DMS114 treated with DMSO at 0.1 percent for 48 hours (cell line): ENCODE measurements around the gene ZMYND8.
A peak's percentile ranks its signal among the peaks of the same experiment; 100 is the strongest.

Experiments
- DNase-seq: peaks from one replicate; lab custom pipeline; 2025; ENCODE audit not compliant: unreplicated experiment; lab: John Stamatoyannopoulos, UW

Gene ZMYND8

DNA sequence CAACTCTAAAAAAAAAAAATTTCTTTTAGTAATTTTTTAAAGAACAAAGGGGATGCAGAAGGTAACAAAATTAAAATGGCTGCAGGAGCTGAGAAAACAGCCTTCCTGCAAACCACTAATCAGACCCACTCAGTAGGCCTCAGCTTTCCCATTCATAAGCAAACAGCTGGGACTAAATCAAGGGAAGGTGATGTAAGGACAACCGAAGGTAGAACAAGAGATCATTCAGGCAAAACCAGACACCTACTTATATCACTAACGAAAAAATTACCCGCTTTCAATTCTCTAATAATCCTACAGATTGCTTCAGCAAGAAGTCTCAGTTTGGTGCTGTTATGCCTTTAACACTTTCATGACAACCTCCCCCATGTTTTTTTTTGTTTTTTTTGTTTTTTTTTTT, 124.0 kb downstream of the ZMYND8 start:
- no peak for DNase-seq

DNA sequence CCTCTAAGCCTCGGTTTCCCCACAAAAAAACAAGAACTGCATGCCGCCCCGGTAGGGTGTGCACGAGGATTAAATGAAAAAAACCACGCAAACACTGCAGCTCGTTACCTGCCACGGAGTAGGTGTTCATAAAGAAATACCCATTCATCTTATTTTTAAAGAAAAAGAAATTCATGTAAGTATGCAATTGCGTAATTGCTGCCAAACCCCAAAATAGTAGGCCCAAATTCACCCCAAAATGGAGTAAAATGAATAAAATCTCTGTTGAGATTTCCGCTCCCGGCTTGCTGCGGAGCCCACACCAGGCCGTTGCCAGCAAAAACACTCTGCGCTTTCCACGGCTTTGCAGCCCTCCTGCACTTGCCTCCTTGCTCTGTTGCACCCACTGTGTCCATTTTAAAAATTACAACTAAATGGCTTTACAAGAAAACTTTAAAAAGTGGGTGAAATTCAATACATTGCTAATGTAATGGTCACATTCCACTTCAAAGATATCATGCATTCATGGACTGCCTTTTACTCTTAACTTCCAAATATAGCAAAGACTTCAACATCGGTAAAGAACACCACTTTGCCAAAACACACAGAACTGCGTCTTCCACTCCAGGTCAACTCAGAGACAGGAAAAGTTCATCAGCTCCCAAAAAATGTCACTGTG, 125.0 kb downstream of the ZMYND8 start:
- no peak for DNase-seq

DNA sequence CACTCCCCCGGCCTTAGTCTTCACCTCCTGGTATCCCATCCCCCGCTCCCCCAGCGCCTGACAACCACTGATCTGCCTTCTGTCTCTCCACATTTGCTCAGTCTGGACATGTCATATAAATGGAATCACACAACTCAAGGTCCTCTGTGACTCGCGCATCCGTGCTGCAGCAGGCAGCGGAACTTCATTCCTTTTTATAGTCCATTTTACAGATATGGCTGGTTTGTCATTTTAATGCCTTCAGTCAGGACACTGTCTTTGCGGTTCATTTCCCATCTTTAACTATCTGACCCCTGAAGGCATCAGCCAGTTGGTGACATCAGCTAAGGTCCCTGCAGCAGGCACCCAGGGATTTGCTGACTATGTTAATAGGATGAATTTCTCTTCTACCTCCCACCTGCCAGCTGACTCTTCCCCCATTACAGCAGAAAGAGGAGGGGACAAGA, 125.7 kb downstream of the ZMYND8 start:
- no peak for DNase-seq

DNA sequence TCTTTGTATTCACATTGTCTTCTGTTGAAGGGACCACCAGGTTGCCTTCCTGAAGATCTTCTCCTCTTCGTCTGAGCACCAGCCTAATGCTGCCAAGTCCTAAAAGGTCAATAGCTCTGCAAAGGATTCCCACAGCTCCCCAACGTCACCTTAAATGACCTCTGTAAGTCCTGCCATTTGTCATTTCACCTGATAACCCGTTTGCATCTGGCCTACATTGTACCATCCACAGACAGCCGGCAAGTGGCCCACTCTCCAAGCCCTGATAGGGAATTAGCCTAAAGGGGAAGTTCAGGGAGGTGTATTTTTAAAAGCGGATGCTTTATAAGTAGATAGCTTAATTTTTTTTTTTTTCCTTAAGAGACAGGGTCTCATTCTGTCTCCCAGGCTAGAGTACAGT, 127.8 kb downstream of the ZMYND8 start:
- DNase-seq: no peak

DNA sequence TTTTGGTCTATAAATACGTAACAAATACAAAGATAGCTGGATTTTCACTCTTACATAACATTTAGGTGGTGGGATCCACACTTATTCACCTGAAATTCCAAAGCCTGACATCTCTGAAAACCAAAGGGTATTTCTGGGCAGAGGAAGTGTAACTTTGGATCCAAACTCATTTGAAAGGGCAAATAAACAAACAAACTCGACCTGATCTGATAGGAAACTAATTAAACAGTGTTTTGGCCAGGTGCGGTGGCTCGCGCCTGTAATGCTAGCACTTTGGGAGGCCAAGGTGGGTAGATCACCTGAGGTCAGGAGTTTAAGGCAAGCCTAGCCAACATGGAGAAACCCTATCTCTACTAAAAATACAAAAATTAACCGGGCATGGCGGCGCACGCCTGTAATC, 128.9 kb downstream of the ZMYND8 start:
- no peak for DNase-seq

DNA sequence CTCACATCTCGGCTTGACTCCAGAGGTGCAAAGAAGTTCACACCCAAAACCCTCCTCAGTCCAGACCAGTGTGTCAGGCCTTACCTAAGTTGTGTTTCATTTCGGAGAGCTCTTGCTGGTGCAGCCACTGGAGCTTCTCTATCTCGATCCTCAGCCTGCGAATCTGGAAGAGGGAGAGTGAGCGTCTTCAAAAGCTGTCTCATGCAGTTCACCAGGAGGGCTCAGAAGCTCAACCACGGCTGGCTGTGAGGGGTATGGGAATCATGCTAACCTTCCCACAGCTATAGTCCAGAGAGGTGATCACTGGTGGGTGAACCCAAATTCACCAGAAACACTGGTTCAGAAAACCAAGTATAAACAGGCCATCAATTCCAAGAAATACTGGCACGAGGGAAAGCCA, 129.4 kb downstream of the ZMYND8 start:
- no peak for DNase-seq

DNA sequence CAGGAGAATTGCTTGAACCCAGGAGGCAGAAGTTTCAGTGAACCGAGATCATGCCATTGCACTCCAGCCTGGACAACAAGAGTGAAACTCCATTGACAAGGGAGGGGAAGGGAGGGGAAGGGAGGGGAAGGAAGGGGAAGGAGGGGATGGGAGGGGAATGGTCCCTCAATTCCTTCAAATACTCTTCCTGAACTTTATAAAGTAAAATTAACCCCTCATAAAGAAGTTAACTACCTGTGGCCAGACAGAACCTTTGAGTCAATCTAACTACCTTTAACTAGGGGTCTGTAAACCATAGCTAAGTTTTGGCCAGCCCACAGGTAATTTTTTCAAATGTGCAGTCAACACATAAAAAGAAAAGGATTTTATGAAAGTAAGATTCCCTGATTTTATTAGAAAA, 131.0 kb downstream of the ZMYND8 start:
- DNase-seq: no peak

DNA sequence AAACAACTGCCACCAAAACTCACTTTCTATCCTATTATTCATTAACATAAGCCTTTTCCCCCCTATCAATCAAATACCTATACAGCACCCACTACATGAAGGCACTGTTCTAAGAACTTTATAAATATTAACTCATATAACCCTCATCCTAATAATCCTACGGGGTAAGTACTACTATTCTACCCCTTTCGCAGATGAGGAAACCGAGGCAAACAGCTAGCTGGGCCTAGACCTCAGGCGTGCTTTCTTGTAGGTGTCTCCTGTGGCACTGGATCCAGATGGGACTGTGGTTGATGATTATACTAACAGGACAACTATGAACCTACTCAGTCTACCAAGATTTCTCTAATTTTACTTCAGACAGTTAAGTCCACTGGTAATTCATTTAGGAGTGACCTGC, 131.6 kb downstream of the ZMYND8 start:
- DNase-seq: no peak

DNA sequence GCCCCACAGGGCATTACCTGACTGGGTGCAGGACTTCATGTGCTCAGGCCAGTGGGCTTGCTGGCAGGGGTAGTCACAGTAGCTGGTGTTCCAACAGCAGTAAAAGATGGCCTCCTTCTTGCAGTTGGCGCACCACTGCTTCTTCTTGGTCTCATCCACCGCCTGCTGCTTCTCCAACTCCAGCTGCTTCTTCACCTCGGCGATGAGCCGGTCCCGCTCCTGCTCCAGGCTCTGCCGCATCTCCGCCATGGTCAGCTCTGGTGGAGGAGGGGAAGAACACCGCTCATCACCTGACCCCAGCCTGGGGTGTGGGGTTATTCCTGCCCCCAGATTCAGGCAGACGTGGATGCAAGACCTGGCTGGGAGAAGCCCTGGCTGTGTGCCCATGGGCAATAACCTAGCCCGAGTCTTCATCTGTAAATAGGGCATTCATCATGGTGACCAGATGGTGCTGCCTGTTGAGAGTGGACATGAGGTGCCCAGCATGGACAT, 132.2 kb downstream of the ZMYND8 start:
- DNase-seq: no peak

DNA sequence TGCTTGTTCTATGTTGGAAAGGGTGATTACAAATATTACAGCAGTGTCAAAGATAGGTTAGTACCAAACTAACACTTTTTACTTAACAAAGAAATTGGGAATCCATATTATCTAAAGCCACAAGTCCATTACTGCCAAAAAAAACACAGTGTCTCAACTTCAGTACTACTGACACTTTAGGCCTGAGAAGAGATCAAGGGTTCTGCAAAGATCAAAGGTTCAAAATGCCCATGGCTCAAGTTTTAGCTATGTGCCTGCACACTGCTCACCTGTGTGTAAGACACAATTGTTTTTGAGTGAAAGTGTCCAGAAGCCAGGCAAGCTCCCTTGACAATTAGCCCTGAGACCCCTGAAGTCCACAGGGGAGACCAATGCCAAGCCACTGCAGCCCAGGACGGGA, 132.6 kb downstream of the ZMYND8 start:
- DNase-seq: no peak

DNA sequence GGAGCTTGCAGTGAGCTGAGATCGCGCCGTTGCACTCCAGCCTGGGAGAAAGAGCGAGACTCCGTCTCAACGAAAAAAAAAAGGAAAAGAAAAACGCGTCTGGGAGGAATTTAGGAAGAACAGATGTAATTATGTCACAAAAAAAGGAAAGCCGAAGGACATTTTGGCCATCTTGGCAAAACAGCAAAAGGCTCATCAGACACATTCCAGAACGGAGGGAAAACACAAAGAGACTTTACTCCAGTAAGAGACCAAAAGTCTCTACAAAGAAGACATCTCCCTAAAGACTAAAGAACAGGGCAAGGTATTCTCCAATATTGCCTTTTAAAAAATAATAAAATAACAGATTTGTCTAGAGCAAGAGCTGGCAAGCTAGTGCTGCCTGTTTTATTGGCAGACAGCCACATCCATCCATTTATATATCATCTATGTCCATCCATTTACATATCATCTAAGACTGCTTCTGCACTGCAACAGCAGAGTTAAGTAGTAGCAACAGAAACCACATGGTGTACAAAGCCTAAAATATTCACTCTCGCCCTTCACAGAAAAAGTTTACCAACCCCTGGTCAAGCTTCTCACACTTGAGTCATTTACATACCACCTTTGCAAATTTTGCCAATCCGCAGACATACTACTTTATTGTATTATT, 133.9 kb downstream of the ZMYND8 start:
- DNase-seq: no peak

DNA sequence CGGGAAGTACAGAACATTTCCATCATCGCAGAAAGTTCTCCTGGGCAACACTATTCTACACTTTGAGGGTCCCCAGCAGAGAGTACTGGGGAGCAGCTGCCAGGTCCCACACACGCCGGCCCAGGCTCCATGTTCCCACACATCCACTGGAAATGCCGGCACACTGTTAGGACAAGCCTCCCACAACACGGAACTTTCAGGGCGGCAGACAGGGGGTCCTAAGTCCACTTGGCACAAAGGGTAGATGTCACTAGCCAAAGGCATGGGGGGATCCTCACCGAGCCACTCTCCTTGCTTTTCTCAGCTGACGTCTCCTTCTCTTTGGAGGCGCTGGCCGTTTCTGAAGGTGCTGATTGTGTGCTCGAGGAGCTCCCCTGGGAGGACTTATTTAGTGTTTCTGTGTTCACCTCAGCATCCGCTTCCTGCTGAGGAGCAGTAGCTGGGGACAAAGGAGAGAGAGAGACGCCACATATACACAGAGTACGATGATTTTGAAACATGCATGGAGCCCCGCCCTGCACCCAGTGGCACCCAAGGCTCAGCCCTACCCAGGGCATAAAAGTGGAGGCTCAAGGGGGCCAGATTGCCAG, 135.4 kb downstream of the ZMYND8 start:
- no peak for DNase-seq

DNA sequence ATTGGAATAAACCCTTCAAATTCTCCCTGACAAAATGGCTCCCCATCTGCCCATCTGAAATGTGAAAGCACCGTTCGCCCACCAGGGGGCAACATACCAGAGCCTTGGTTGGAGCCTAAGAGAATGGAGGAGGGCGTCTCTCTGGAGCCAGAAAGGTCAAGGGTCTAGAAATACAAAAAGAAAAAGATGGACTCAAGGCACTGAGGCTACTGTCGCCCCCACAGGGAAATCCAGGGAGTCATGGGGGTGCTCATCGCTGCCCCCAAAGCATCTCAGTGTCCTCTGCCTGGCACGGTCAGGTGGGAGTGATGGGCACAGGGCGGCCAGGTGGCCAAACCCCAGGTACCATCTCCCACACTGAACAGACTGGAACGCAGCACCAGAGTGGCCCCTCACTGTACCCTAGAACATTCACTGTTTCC, 136.3 kb downstream of the ZMYND8 start:
- DNase-seq: peak; percentile 19

DNA sequence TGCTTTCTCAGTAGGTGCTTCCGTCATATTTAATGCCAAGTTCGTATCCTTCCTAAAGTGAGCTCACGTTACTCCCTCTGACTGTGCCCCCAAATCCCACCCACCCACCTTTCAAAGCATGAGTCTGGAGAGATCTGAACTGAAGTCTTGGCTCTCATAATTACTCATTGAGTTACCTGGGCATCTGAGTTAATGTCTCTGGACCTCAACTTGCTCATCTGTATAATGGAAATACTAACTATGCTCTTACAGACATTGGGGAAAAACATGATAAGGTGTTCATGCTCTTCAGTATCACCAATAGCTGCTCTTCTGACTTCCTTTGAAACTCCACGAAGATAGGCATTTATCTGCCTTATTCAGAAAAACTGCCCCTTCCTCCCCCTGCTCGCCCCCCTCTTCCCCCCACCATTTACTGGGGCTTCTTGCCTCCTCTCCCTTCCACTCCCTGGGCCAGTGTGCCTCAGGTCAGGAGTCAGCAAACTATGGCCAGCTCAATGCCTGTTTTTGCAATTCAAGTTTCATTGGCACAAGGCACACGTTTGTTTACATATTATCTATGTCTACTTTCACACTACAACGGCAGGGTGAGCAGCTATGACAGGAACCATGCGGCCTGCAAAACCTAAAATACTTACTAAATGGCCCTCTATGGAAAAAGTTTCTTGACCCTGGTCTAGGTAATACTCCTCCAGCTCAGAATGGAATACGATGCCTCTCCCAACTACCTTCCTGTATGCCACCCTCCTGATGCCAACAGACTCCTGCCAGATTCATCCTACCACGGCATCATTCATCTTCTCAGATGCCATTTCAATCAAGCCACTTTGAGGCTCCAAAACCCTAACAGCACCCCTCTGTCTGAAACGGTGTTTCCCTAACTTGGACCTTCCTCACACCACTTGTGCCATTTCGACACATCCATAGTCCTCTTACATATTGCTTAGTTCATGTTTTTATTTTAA, 138.7 kb downstream of the ZMYND8 start:
- DNase-seq: no peak

DNA sequence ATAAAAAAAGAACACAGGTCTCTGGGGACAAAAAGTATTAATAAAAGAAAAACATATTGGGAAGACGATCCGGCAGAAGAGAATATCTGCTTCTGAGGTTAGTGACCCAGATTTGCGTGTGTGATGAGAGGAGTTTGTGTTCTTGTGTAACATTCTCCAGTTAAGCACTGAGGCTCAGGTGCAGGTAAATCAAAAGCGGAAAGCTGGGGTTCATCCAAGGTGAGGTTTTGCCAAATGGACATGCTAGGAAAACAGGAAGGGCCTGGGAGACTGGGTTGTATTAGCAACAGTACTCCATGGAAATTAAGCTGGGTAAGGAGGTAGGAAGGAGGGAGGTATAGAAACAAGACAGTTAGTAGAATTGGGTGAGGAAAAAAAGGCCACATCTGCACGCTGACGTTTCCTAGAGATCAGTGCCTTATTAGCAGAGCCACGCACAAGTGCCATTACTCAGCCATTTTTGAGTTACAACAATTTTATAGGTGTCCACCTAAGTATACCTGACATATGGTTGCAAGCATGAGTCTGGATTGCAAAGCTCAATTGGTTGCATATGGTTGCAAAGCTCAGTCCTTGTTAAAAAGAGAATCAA, 139.6 kb downstream of the ZMYND8 start:
- DNase-seq: no peak

DNA sequence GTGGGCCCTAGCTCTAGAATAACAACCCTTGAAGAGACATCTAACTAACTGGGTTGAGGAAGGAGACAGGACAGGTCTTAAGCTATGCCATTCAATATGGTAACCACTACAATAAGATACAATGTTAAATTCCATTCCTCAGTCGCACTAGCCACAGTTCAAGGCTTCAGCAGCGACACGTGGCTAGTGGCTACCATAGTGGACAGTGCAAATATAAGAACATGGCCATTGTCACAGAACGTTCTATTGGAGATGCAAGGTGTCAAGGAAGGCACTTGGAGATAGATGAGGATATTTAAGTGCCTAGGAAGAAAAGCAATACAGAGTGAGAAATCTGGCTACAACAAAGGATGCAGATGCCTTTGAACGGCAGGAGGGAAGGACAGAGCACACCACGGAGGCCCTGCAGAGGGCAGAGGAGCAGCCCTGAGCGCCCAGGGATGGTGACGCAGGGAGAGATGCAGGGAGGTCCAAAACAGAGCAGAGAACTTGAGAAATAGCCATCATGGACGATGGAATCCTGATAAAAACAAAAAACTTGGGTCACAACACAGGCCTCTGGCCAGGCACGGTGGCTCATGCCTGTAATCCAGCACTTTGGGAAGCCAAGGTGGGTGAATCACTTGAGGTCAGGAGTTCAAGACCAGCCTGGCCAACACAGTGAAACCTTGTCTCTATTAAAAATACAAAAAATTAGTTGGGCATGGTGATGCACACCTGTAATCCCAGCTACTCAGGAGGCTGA, 140.7 kb downstream of the ZMYND8 start:
- no peak for DNase-seq

DNA sequence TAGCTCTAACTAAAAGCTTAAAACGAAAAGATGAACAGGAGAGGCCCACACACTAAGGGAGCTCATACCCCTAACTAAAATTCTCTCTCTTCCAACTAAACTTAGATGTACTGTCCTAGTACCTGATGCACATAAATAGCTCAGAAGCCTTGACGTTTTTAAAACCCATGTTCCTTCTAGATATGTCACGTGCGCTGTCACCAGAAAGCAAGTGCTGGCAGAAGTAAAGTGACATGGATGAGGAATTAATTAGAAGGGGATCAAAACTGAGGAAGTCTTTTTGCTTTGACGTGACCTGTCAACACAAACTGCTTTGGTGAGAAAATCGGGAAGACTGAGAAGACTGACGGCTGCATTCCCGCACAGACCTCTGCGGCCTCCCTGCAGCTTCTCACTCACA, 142.5 kb downstream of the ZMYND8 start:
- DNase-seq: no peak

DNA sequence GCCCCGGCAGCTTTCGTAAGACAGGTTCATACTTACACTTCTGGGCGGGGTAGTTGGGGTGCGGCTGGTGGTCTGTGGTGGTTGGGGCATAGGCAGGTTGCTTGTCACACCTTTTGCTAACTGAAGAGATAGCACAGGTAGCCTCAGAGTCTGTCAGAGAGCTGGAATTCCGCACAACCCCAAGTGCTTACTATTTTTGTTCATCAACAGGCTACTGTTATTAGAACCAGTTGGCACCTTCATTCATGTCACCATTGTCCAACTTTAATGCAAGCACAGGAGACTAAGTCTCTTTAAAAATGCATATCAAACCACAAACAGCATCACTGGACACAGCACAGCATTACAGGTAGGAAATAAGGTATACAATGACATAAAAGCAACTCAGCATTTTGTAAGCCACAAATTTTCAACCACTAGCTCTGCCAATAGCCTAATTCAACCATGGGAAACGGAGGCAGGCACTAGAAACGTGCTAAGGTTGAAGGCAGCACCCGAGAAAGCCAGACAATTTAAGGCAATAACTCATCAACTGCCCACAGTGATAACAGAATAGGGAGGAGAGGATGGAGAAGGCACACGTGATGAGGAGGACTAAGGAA, 143.8 kb downstream of the ZMYND8 start:
- DNase-seq: no peak

DNA sequence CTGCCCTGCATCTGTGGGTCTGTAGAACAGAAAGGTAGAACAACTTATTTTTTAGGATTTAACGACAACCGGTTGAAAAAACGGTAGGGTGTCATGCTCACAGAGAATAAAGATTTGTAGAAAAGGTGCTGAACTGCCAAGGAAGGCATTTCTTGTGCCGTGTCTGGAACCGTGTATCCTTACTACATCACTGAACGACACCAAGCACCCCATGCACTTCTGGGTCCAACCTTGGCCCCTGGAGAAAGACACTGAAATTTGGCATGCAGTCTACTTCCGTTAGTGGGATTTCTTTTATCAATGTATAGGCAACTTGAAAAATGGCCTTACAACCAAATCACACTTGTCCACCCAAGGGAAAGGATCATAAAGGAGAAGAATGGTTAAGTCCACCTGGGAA, 145.5 kb downstream of the ZMYND8 start:
- DNase-seq: no peak

DNA sequence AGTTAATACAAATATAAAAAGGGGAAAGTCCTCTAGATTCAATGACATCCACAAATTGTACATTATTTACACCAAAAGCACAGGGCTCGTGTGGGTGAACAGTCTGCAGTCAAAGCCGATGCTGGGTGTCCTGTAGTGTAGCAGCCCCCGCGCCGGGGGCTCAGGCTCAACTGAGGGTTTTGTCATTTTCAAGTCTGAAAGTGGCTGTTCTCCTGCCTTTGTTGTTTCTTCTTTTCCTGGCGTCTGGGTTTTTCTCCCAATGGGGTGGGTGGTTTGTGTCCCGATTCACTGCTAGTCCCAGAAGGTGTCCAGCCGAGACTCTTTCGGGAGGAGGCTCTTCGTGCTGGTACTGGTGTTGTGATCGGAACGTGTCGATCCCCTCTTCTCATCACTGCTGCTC, 146.0 kb downstream of the ZMYND8 start:
- DNase-seq: no peak
